GM21723 (cell line): Measurements from ENCODE around the gene LRRC61.

ENCODE experiments used
- ATAC-seq: cut with Tn5 transposase; IDR thresholded peaks from one replicate; pipeline ENCODE4 v1.9.1; 2021; ENCODE audit warnings: mild to moderate bottlenecking, moderate library complexity; ENCODE audit not compliant: unreplicated experiment

Gene LRRC61

DNA sequence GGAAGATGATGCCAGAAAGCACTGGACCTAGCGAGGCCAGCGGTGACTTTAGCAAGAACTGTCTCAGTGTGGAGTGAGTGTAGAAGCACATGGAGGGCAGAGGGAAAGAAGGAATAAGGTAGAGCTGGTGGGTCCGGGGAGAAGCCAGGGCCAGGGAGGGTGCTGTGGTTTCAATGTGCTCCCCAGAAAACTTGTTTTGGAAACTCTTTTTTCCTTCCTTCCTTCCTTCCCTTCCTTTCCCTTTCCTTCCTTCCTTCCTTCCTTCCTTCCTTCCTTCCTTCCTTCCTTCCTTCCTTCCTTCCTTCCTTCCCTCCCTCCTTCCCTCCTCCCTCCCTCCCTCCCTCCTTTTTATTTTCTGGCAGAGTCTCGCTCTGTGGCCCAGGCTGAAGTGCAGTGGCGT is 23.8 kb downstream of the LRRC61 start:
- ATAC-seq, result no peak

- ATAC-seq, result no peak
These were observed 28.5 kb downstream of the LRRC61 start for GRCh38 chr7:150351587-150352194.

GRCh38 chr7:150355666-150356059 is 32.5 kb downstream of the LRRC61 start:
- ATAC-seq, result no peak

- ATAC-seq, result no peak
These were observed 33.2 kb downstream of the LRRC61 start for GRCh38 chr7:150356265-150356897.

- ATAC-seq, result peak; percentile 58
These were observed 34.1 kb downstream of the LRRC61 start for GRCh38 chr7:150357270-150357669.

DNA sequence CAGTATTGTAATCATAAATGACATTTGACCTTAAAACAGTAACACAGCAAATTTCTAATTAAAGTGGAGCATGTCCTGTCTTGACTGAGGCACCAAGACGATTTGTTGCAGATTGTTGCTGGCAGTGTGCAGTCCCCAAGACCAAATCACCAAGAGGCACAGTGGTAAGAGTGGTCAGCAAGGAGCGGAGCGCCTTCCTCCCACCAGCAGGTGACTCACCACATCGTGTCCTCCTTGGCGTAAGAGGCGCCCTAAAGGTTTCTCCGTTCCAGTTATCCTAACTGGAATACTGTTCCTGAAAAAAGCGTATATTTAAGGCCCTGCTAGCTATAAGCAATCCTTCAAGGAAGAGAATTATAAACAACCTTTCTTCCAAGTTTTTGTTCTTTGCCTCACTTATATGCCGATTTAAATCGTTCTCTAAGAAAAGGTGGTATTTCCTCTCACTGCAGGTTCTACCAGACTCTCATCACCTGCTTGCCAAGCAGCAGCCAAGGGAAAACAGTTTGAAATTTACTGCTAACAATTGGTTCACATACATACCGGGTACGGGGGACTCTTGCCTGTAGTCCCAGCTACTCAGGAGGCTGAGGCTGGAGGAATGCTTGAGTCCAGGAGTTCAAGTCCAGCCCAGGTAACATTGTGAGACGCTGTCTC is 34.7 kb downstream of the LRRC61 start:
- ATAC-seq, result peak; percentile 24

- no peak for ATAC-seq
These were observed 35.3 kb downstream of the LRRC61 start for GRCh38 chr7:150358433-150358832.

DNA sequence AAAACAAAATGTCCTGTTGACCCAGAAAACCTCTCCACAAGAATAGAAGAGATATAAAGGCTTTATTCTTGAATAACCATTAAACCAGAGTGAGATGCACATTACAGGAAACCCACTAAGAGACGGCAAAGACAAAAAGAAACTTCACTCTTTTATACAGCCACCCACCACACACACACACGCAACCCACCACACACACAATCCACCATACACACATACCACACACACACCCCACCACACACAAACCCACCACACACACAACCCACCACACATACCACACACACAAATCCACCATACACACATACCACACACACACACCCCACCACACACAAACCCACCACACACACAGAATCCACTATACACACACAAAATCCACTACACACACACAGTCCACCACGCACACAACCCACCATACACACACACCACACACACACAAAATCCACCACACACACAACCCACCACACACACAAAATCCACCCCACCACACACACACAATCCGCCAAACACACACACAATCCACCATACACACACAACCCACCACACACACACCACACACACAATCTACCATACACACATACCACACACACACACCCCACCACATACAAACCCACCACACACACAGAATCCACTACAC is 36.0 kb downstream of the LRRC61 start:
- ATAC-seq, result no peak

- ATAC-seq, result no peak
These were observed 36.6 kb downstream of the LRRC61 start for GRCh38 chr7:150359622-150360362.

- ATAC-seq, result no peak
These were observed 37.4 kb downstream of the LRRC61 start for GRCh38 chr7:150360363-150361058.

DNA sequence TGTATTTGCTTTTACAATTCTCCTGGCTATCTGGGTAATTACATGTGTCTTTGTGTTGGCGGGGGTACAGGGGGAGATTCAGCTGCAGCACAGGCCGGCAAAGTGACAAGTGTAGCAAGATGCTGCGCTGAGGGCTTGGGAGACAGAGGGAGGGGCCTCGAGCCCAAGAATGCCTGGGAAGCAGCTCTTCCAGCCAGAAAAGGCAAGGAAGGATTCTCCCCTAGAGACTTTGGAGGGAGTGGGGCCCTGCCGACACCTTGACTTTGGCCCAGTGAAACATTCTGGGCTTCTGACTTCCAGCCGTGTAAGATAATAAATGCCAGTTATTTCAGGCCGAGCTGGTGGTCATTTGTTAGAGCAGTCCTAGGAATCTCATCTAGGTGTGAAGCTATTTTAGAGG is 38.2 kb downstream of the LRRC61 start:
- no peak for ATAC-seq

DNA sequence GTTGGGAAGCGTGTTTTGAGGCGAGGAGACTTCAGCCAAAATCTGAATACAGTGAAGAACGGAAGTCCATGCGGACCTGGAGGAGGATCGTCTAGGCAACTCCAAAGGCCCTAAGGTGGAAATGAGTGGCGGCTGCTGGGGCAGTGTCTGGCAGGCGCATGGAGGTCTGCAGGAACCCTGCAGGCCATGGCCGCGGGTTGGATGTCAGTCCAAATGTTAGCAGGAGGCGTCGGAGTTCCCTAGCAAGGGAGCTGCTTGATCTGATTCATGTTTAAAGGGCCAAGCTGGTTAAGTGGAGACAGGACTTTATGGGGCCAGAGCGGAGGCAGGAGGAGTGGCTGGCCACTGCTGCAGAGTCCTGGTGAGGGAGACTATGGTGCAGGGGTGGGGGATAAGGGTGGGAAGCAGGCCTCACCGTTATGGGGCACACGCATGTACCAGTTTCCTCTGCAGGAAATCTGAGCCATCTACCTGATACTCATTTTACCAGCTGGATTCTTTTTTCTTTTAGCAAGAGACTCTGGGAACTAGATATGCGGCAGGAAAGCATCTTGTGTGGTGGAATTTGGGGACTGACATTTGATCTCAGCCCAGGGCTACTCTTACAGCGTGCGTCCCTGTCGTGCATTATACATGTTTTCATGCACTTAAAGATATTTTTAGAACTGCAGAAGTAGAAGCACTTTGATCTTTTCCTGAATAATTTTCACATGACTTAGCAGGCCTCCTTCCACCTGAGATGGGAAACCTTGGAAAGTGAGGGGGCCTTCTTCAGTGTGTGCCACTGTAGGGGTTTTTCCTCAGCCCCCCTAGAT is 38.9 kb downstream of the LRRC61 start:
- ATAC-seq, result no peak

GRCh38 chr7:150363370-150363769 is 40.2 kb downstream of the LRRC61 start:
- ATAC-seq, result no peak

GRCh38 chr7:150363872-150364271 is 40.7 kb downstream of the LRRC61 start:
- ATAC-seq, result no peak

- no peak for ATAC-seq
These were observed 42.0 kb downstream of the LRRC61 start for GRCh38 chr7:150365194-150365593.

- no peak for ATAC-seq
These were observed 42.7 kb downstream of the LRRC61 start for GRCh38 chr7:150365673-150366398.

GRCh38 chr7:150367677-150368095 is 44.5 kb downstream of the LRRC61 start:
- no peak for ATAC-seq

- peak; percentile 51 for ATAC-seq
These were observed 45.1 kb downstream of the LRRC61 start, which contains the start of gene REPIN1 for GRCh38 chr7:150368096-150368883. Gene REPIN1 (plus strand): TSS chr7:150368822. CDS start chr7:150369712, 890 bp downstream.
